Pancreas (tissue), 10 donors: ENCODE measurements around the gene RBFOX1. TPM values are rescaled to one million over a fixed set of nuclear protein-coding genes. Genes with fewer than 3 reads are reported as not detected.

Experiments
- ATAC-seq, 4 donors: fragments of 200-7000 bp; cut with Tn5 transposase; one replicate each; pipeline versions ENCODE4 v1.8.0 to v1.9.1; 2020; ENCODE audit warnings: mild to moderate bottlenecking in 4 of 4, moderate library complexity in 4 of 4
- DNase-seq, 6 donors: peaks; one replicate each; pipeline ENCODE4 v3.0.0-alpha.2; 2020
- FAIRE-seq: peaks from 2 replicates; lab custom pipeline; 2012; peaks lifted over from hg19 to GRCh38; lab: Jason Lieb, UNC
- H3K27ac ChIP-seq, 4 donors: fragments of 200-600 bp; sonication (generic); 1 replicate in 3 of 4; 2 replicates in 1 of 4; pipeline versions ENCODE4 v1.5.0 to v1.8.0; 2020
- H3K27me3 ChIP-seq, 4 donors: fragments of 200-600 bp; one replicate each; pipeline ENCODE4 v1.8.0; 2021
- H3K36me3 ChIP-seq, 3 donors: fragments of 200-600 bp; sonication (generic) in 1 of 3; one replicate each; pipeline versions ENCODE4 v1.5.0 to v1.8.0; 2020 to 2021
- H3K4me1 ChIP-seq, 3 donors: fragments of 200-600 bp; one replicate each; pipeline ENCODE4 v1.8.0; 2021
- H3K4me3 ChIP-seq, 4 donors: fragments of 200-600 bp; sonication (generic) in 2 of 4; one replicate each; pipeline versions ENCODE4 v1.5.0 to v1.8.0; 2020 to 2021
- H3K9me3 ChIP-seq, 4 donors: fragments of 200-600 bp; one replicate each; pipeline ENCODE4 v1.8.0; 2021
- WGBS, 2 donors: extraction: QIAGEN DNeasy Blood & Tissue Kit; methylation state at CpG; one replicate each; pipeline ENCODE4 v1.1.7; 2013; 5-methylcytosine and 5-hydroxymethylcytosine counted together
- intact Hi-C, 3 donors: fragments of 100-400 bp; cut with DNase I; formaldehyde crosslinking; loops; one replicate each; pipeline versions ENCODE4 v1.11.1 to v1.14.2; 2022
- polyA plus RNA-seq, 2 donors: library from polyadenylated mRNA; stranded (reverse); fragments of 200-250 nt; gene quantifications; one replicate each; pipeline ENCODE4 v1.2.3, GENCODE V29; 2013
- total RNA-seq, 6 donors: library from RNA; stranded (reverse); fragmentation: NEBNext Ultra II Directional in 4 of 6; extraction: Animal tissue kit (Norgen Biotek cat#: 25700) in 4 of 6; gene quantifications; one replicate each; pipeline versions ENCODE4 v1.2.1 to v1.2.4, GENCODE V29; 2021 to 2023
- TF ChIP-seq, protein P1 (sequence below), 4 donors: fragments of 200-600 bp; sonication (generic) in 3 of 4; IDR thresholded peaks; one replicate each; pipeline versions ENCODE4 v1.5.0 to v1.8.0; 2021; ENCODE audit warnings: antibody characterized with exemption in 4 of 4
- donor health status: healthy with polysubstance abuse.
- donor health status: DM: no; HTN: no; CAD: no; lungs with moderate emphysema.
- donor health status: DM: no; HTN: no; CAD: no.
- donor health status: control.
- donor health status: control.
- donor health status: Bipolar disorder and iron deficiency.
- donor health status: DM: yes; HTN: yes; CAD: no.
- donor health status: DM: no; HTN: no; CAD: no.
- donor health status: DM: no; HTN: no; CAD: no.
- donor health status: DM: yes; HTN: yes; CAD: no.

Gene RBFOX1
- total and polyA plus RNA-seq, 8 donors: 0.12 to 0.28 (median 0.15) TPM; not detected in 3

DNA sequence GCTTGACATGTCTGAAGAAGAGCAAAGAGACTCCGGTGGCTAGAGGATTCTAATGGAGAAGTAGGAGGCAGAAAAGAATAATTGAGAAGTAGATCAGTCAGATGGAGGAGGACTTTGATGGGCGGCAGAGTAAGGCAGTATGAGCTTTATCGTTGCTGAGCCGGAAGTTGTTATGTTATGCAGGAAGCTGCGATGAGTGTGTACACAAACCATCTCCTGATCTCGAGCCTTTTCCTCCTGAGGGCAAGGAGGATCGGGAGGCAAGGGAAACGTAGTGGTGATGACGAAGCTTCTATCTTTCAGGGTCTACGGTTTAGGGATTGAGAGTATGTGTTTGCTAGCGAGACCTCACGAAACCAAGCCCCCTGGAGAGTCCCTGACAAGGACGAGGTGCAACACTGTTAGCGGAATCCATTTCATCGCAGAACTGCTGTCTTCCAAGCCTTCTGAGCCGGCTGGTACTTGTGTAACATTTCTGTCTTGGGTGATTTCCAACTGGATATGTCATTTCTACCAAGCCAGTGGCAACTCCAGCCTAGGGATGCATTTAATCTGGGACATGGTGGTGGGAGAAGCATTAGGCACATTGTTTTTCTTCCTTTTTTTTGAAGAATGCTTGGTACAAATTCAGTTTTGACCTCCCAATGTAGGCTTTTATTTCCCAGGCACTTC lies 45.5 kb downstream of the RBFOX1 start:
- intact Hi-C loops: no loop called here
- no peaks in the 10 kb centered on the region for H3K4me1 ChIP-seq
- H3K4me3 ChIP-seq: no peak overlapping the region
- TF ChIP-seq, protein P1, sequence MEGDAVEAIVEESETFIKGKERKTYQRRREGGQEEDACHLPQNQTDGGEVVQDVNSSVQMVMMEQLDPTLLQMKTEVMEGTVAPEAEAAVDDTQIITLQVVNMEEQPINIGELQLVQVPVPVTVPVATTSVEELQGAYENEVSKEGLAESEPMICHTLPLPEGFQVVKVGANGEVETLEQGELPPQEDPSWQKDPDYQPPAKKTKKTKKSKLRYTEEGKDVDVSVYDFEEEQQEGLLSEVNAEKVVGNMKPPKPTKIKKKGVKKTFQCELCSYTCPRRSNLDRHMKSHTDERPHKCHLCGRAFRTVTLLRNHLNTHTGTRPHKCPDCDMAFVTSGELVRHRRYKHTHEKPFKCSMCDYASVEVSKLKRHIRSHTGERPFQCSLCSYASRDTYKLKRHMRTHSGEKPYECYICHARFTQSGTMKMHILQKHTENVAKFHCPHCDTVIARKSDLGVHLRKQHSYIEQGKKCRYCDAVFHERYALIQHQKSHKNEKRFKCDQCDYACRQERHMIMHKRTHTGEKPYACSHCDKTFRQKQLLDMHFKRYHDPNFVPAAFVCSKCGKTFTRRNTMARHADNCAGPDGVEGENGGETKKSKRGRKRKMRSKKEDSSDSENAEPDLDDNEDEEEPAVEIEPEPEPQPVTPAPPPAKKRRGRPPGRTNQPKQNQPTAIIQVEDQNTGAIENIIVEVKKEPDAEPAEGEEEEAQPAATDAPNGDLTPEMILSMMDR (IDR thresholded peaks at IDR 0.05): no peak
- 59 to 68% methylated on average over 16 of the region's 16 CpGs for WGBS, 2 donors
- H3K27me3 ChIP-seq: no peaks in the 10 kb centered on the region
- H3K27ac ChIP-seq: no peak overlapping the region
- no peaks in the 10 kb centered on the region for H3K9me3 ChIP-seq
- H3K36me3 ChIP-seq: no peaks in the 10 kb centered on the region
- no peak for ATAC-seq
- no peak for DNase-seq
- no peak for FAIRE-seq

DNA sequence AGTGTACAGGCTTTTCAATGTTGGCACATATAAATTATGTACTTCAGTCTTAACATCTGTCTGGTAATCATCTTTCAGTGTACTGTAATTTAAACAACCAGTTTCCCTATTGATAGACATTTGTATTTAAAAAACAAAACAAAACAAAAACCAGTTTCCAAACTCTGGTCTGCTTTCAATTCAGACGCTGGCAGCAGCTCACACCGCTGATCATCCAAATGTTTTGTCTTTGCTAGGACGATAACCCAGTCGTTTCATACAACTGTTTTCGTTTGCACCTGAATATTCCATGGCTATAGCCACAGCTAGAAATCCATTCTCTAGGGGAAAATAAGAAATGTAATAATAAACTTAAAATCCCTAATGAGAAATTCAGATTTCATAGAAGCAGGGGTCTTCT lies 47.8 kb downstream of the RBFOX1 start:
- intact Hi-C loops: no loop called here
- no peak for ATAC-seq
- no peaks in the 10 kb centered on the region for H3K27me3 ChIP-seq
- no peaks in the 10 kb centered on the region for H3K9me3 ChIP-seq
- no peak overlapping the region for H3K27ac ChIP-seq
- H3K36me3 ChIP-seq: no peaks in the 10 kb centered on the region
- no peak for DNase-seq
- no peaks in the 10 kb centered on the region for H3K4me1 ChIP-seq
- no peak overlapping the region for H3K4me3 ChIP-seq
- WGBS, 2 donors: 47 to 57% methylated on average over 5 of the region's 5 CpGs
- TF ChIP-seq, protein P1 (IDR thresholded peaks at IDR 0.05): no peak
- no peak for FAIRE-seq

DNA sequence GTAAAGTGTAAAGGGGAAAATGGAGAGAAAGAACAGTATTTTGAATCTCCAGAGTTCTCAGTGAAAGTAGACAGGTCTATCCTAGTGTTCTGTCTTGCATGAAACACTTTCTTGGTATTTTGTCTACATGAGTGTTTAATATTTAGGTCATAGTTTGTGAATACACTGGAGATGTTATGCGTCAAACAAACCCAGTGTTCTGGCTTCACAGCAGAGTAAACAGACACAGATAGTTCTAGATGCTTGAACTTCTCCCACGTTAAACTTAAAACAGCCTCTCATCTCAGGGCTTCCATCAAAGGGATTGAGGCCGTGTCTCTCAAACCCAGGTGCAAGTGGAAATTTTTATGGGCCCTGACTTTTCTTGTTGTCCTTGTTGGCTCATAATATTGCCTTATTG lies 48.3 kb downstream of the RBFOX1 start:
- TF ChIP-seq, protein P1 (IDR thresholded peaks at IDR 0.05): no peak
- WGBS, 2 donors: 28 to 31% methylated on average over 3 of the region's 3 CpGs
- Histone ChIP-seq H3K4me3 (no peak overlapping the region), H3K27ac (no peak overlapping the region), H3K27me3 (no peaks in the 10 kb centered on the region), H3K4me1 (no peaks in the 10 kb centered on the region), H3K36me3 (no peaks in the 10 kb centered on the region), H3K9me3 (no peaks in the 10 kb centered on the region)
- FAIRE-seq: no peak
- no peak for ATAC-seq
- no peak for DNase-seq
- intact Hi-C loops: no loop called here

DNA sequence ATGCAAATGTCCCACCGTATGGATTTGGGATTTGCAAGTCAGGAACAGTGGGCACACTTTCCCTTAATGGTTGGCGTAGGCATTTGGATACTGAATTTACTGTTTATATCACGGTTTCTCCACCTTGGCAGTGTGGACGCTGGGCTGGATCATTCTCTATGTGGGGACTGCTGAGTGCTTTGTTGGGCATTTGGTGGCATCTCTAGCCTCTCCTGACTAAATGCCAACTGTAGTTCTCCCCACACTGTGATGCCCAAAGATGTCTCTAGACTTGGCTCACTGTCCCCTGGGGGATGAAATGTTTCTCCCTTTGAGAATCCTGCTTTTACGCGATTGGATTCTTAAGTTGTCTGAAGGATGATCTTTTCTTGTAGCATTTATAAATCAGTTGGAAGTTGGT lies 49.0 kb downstream of the RBFOX1 start:
- FAIRE-seq (no peak), DNase-seq (no peak)
- H3K36me3 ChIP-seq: no peaks in the 10 kb centered on the region

DNA sequence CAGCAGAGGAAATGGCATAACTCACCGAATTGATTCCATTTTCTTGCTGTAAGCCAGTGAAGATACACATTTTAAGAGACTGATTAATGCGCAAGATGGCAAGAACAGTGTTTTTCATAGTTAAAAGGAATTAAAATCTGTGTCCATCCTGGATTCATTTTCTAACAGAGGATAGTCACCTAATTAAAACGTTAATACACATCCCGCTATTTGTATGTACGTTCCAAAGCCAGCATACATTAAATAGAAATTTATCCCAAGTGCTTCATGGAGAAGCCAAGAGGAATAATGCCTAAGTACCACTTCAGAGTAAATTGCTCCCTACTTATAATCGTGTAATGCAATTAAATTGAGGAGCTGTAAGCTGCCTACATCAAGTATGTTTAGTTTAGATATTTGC lies 49.9 kb downstream of the RBFOX1 start:
- ATAC-seq: no peak
- TF ChIP-seq, protein P1 (IDR thresholded peaks at IDR 0.05): no peak
- intact Hi-C loops: no loop called here
- Histone ChIP-seq H3K36me3 (no peaks in the 10 kb centered on the region), H3K9me3 (no peaks in the 10 kb centered on the region), H3K4me3 (no peak overlapping the region), H3K27me3 (no peaks in the 10 kb centered on the region), H3K4me1 (no peaks in the 10 kb centered on the region), H3K27ac (no peak overlapping the region)
- FAIRE-seq: no peak
- 65 to 72% methylated on average over 6 of the region's 6 CpGs for WGBS, 2 donors
- DNase-seq: no peak

More for the DNA sequence above, 49.0 kb downstream of the RBFOX1 start:
- intact Hi-C loops: no loop called here
- Histone ChIP-seq H3K9me3 (no peaks in the 10 kb centered on the region), H3K4me1 (no peaks in the 10 kb centered on the region), H3K27ac (no peak overlapping the region), H3K27me3 (no peaks in the 10 kb centered on the region), H3K4me3 (no peak overlapping the region)
- ATAC-seq: no peak
- 70 to 75% methylated on average over 6 of the region's 6 CpGs for WGBS, 2 donors
- TF ChIP-seq, protein P1 (IDR thresholded peaks at IDR 0.05): no peak
